ENCODE data around the gene MCF2L.

The MCF2L gene

GRCh38 chr13:113129921-113130750, 161.1 kb downstream of the MCF2L start:
- no peak for TF ChIP-seq CSDC2 (CRISPR knock-in tag; IDR thresholded peaks at IDR 0.05)
- no peak for TF ChIP-seq POU6F1 (CRISPR knock-in tag; IDR thresholded peaks at IDR 0.05; ENCODE audit: borderline replicate concordance, low read depth)
- no peak for TF ChIP-seq GLIS3 (CRISPR knock-in tag; IDR thresholded peaks at IDR 0.05)
- no peak for TF ChIP-seq RARB (CRISPR knock-in tag; IDR thresholded peaks at IDR 0.05)
- no peak for TF ChIP-seq ARNTL (CRISPR knock-in tag; IDR thresholded peaks at IDR 0.05; ENCODE audit: borderline replicate concordance, low read depth)

GRCh38 chr13:113135281-113135760, 166.3 kb downstream of the MCF2L start:
- ATAC-seq: no peak

More at GRCh38 chr13:113129921-113130750, 161.1 kb downstream of the MCF2L start:
- ATAC-seq: no peak

GRCh38 chr13:113137691-113138298, 168.8 kb downstream of the MCF2L start:
- no peak for ATAC-seq
- TF ChIP-seq PPARA (CRISPR knock-in tag; IDR thresholded peaks at IDR 0.05; ENCODE audit: borderline replicate concordance) (no peak), CSDC2 (CRISPR knock-in tag; IDR thresholded peaks at IDR 0.05) (no peak), TCF4 (CRISPR knock-in tag; IDR thresholded peaks at IDR 0.05; ENCODE audit: borderline replicate concordance) (no peak)
- TF ChIP-seq, protein P1, sequence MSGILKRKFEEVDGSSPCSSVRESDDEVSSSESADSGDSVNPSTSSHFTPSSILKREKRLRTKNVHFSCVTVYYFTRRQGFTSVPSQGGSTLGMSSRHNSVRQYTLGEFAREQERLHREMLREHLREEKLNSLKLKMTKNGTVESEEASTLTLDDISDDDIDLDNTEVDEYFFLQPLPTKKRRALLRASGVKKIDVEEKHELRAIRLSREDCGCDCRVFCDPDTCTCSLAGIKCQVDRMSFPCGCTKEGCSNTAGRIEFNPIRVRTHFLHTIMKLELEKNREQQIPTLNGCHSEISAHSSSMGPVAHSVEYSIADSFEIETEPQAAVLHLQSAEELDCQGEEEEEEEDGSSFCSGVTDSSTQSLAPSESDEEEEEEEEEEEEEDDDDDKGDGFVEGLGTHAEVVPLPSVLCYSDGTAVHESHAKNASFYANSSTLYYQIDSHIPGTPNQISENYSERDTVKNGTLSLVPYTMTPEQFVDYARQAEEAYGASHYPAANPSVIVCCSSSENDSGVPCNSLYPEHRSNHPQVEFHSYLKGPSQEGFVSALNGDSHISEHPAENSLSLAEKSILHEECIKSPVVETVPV (CRISPR knock-in tag; IDR thresholded peaks at IDR 0.05): no peak

More at GRCh38 chr13:113135281-113135760, 166.3 kb downstream of the MCF2L start:
- TF ChIP-seq PPARA (CRISPR knock-in tag; IDR thresholded peaks at IDR 0.05; ENCODE audit: borderline replicate concordance) (no peak), RARB (CRISPR knock-in tag; IDR thresholded peaks at IDR 0.05) (no peak), PATZ1 (CRISPR knock-in tag; IDR thresholded peaks at IDR 0.05; ENCODE audit: borderline replicate concordance) (no peak), TOX (CRISPR knock-in tag; IDR thresholded peaks at IDR 0.05; ENCODE audit: borderline replicate concordance) (no peak), ZNF70 (CRISPR knock-in tag; IDR thresholded peaks at IDR 0.05) (no peak), ZC3H10 (CRISPR knock-in tag; IDR thresholded peaks at IDR 0.05) (no peak), ZNF565 (CRISPR knock-in tag; conservative IDR thresholded peaks at IDR 0.05; ENCODE audit: low read depth) (no peak), ESRRG (CRISPR knock-in tag; IDR thresholded peaks at IDR 0.05) (no peak), CREB5 (CRISPR knock-in tag; IDR thresholded peaks at IDR 0.05; ENCODE audit: low read depth) (no peak), BACH2 (CRISPR knock-in tag; IDR thresholded peaks at IDR 0.05; ENCODE audit: borderline replicate concordance) (no peak), OSR1 (CRISPR knock-in tag; IDR thresholded peaks at IDR 0.05) (no peak), SNAI2 (CRISPR knock-in tag; IDR thresholded peaks at IDR 0.05) (no peak), GLIS3 (CRISPR knock-in tag; IDR thresholded peaks at IDR 0.05) (no peak)
- TF ChIP-seq, protein P1 (CRISPR knock-in tag; IDR thresholded peaks at IDR 0.05): no peak
